Measurements from ENCODE around the gene ABCC1.

The ABCC1 gene

DNA sequence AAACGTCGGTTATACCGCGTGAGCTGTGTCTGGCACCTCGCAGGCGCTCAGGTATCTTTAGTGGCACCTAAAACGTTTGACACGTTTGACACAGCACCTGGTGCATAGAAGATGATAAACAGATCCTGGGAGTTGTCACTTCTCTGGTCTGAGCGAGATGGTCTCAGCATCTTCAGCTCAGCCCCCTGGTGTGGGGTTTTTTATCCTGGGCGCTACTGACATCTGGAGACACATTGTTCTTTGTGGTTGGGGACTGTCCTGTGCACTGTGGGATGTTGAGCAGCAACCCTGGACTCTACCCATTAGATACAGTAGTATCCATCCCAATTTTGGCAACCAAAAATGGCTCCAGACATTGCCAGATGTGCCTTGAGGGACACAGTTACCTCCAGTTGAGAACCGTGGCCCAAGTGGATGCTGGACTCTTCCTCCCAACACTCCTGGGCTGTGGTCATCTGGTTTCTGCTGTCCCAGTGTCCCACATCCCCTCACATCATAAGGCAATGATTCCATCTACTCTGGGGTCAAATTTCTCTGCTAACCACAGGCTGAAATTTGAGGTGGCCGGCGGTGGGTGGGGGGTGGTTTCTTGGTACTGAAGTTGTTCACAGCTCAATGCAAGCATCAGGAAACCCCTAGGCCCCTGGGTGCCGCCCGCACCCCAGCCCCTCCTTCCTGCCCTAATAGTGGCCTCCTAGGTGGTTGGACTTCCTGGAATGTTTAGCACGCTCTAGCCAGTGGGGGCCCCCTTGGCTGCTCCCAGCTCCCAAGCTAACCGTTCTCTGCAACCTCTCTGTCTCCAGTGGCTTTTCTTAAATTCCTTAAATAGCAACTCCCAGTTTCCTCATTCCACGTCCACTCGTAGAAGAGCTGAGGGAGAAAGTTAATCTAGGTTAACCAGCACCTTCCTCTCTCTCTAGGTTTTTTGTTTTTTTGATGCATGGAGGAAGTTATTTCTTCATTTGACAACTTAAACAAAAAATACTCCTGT, 124.8 kb downstream of the ABCC1 start:
- peak; percentile 86 for DNase-seq (ENCODE audit: low read depth)
- no peak for TF ChIP-seq CTCF (IDR thresholded peaks at IDR 0.05; ENCODE audit: low read length, missing control alignments)
- H3K4me3 ChIP-seq (replicated peaks; ENCODE audit: low read depth, low read length) = no peak overlapping the region

DNA sequence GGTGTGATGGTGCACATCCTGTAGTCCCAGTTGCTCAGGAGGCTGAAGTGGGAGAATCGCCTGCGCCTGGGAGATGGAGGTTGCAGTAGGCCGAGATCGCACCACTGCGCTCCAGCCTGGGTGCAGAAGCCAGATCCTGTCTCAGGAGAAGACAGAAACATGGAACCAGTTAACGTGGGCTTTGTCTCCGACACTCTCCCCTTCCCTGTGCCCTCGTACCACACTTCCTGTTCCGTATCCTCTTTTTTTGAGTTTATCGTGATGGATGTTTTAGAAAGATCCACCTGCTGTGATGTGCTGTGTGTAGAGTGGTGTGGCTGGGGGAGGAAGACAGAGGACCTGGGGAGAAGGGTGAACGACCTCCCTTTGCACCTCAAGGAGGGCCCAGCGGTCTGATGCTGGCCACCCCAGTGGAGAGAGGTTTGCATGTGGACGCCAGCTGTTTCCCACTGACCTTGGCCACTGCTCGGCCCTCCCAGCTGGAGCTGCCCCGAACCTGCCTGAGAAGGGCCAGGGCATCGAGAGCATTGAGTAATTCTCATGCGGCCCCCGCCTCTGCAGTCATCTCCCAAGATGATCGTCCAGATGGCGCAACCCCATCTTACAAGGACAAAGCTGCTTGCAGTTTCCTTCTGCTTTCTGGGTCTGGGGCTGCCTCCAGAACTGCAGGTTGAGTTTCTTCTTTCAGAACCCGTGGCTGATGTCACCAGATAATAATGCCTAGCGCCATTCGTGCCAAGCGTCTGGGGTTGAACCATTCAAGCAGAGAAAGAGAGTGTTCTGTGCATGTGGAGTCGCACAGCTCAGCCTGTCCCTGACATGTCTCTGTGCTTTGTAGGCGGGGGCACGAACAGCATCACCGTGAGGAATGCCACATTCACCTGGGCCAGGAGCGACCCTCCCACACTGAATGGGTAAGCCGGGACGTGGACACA, 126.3 kb downstream of the ABCC1 start:
- TF ChIP-seq CTCF (IDR thresholded peaks at IDR 0.05; ENCODE audit: low read length, missing control alignments) = no peak
- DNase-seq (ENCODE audit: low read depth) = no peak
- H3K4me3 ChIP-seq (replicated peaks; ENCODE audit: low read depth, low read length) = no peak overlapping the region

DNA sequence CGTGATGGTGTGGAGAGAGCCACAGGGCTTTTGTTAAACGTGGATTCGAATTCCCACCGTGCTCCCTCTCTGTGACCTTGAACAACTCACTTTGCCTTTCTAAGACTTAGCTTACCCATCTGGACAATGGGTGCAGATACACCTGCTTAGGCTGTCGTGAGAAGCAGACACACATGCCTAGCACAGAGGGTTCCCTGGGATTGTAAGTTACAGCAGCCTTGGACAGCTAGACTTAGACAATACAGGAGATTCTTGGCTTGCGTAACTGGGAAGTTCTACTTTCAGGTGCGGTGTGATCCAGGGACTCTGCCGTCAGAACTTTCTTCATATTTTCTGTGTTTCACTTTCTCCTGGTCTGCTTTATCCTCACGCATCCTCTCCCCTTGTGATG, 127.0 kb downstream of the ABCC1 start:
- no peak for TF ChIP-seq CTCF (IDR thresholded peaks at IDR 0.05; ENCODE audit: low read length, missing control alignments)
- no peak overlapping the region for H3K4me3 ChIP-seq (replicated peaks; ENCODE audit: low read depth, low read length)
- DNase-seq (ENCODE audit: low read depth) = no peak

DNA sequence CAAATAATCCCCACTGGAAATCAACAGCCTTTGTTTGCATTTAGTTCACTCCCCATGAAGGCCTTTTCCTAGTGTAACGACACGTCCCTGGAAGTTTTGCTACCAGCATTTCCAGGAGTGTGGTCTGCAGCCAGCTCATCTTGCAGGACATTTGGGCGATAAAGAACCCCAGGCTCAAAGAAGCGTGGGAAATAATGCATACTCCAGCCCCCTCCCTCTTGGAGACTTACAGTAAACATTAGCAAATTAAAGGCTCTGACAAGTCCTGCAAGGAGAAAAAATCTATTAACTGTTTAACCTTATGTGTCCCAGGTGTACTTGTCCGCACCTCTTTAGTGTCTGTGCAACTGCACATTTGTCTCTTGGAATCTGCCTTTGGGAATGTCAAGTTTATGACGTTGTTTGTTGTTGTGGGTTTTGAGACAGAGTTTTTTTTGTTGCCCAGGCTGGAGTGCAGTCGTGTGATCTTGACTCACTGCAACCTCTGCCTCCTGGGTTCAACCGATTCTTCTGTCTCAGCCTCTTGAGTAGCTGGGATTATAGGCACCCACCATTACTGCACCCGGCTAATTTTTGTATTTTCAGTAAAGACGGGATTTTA, 131.1 kb downstream of the ABCC1 start:
- TF ChIP-seq CTCF (IDR thresholded peaks at IDR 0.05; ENCODE audit: low read length, missing control alignments) = no peak
- no peak for DNase-seq (ENCODE audit: low read depth)
- no peak overlapping the region for H3K4me3 ChIP-seq (replicated peaks; ENCODE audit: low read depth, low read length)

DNA sequence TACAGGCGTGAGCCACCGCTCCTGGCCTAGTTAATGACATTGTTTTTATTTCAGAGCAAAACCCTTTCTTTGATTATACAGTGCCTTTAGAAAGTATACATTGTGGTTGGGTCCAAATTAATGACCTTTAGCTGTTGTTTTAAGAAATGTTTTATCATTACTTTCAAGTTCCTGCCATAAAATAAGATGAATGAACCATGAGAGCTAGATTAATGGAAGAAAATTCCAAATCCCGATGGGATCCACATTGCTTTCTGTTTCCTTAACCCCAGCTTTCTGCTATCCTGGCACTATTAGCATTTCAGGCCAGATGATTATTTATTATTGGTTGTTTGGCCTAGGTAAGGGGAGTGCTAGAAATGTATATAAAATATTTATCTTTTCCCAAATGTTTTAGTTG, 131.7 kb downstream of the ABCC1 start:
- H3K4me3 ChIP-seq (replicated peaks; ENCODE audit: low read depth, low read length) = no peak overlapping the region
- DNase-seq (ENCODE audit: low read depth) = no peak
- no peak for TF ChIP-seq CTCF (IDR thresholded peaks at IDR 0.05; ENCODE audit: low read length, missing control alignments)

GRCh38 chr16:16082255-16082654, 132.8 kb downstream of the ABCC1 start:
- no peak for TF ChIP-seq CTCF (IDR thresholded peaks at IDR 0.05; ENCODE audit: low read length, missing control alignments)
- H3K4me3 ChIP-seq (replicated peaks; ENCODE audit: low read depth, low read length) = no peak overlapping the region
- DNase-seq (ENCODE audit: low read depth) = no peak
